C1 segment of cervical spinal cord (tissue), 14 donors: ENCODE results near the gene DENND2A.
"Not testable (repeated sequence)": the region's sequence is repeated elsewhere in the genome, so short reads cannot be mapped to it uniquely, and the experiment has no call there.

Experiments
- DNase-seq, 14 donors: peaks; one replicate each; lab custom pipeline; 2025; lab: John Stamatoyannopoulos, UW

DENND2A gene, protein sequence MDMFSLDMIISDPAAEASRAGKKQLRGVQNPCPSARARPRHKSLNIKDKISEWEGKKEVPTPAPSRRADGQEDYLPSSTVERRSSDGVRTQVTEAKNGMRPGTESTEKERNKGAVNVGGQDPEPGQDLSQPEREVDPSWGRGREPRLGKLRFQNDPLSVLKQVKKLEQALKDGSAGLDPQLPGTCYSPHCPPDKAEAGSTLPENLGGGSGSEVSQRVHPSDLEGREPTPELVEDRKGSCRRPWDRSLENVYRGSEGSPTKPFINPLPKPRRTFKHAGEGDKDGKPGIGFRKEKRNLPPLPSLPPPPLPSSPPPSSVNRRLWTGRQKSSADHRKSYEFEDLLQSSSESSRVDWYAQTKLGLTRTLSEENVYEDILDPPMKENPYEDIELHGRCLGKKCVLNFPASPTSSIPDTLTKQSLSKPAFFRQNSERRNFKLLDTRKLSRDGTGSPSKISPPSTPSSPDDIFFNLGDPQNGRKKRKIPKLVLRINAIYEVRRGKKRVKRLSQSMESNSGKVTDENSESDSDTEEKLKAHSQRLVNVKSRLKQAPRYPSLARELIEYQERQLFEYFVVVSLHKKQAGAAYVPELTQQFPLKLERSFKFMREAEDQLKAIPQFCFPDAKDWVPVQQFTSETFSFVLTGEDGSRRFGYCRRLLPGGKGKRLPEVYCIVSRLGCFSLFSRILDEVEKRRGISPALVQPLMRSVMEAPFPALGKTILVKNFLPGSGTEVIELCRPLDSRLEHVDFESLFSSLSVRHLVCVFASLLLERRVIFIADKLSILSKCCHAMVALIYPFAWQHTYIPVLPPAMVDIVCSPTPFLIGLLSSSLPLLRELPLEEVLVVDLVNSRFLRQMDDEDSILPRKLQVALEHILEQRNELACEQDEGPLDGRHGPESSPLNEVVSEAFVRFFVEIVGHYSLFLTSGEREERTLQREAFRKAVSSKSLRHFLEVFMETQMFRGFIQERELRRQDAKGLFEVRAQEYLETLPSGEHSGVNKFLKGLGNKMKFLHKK

DNA sequence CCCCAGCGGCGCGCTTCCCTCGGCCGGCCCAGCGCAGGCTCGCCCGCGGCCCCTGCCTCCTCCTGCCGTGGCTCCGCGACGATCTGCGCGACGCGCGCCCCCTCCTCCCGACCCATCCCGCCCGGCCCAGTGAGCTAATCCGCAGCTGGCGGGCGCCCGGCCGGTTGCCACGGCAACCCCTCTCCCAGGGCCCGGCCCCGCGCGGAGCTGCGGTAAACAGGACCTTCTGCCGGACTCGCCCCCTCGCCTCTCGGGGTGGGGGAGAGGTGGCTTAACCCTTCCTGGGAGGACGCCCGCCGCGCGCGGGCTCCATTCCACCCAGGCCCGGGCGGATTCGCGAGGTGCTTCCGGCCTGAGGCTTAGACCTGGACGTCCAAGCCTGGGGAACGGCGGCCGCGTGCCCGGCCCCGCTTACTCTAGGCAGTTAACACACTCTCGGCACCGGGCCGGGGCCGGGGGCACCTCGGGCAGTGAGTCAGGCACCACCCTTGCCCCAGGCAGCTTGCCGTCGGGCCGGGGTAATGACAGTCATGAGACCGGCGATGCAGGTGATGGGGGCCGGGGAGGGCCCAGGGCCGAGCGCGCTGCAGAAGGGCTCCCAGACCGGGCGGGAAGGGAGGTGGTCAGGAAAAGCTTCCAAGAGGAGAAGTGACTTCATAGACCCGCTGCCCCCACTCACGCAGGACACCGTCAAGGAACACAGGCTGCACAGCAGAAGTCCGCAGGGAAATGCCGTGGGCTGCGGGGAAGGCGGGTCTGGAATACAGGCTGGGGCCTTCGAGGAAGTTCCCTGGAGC lies at the start of gene DENND2A:
Gene DENND2A, minus strand, starts transcription at position 87 of the 797 bp plus-strand sequence. CDS start 38,416 bp downstream, outside the sequence.
- peak in 11 of 14 donors; percentile 50 to 84 (median 62) for DNase-seq

DNA sequence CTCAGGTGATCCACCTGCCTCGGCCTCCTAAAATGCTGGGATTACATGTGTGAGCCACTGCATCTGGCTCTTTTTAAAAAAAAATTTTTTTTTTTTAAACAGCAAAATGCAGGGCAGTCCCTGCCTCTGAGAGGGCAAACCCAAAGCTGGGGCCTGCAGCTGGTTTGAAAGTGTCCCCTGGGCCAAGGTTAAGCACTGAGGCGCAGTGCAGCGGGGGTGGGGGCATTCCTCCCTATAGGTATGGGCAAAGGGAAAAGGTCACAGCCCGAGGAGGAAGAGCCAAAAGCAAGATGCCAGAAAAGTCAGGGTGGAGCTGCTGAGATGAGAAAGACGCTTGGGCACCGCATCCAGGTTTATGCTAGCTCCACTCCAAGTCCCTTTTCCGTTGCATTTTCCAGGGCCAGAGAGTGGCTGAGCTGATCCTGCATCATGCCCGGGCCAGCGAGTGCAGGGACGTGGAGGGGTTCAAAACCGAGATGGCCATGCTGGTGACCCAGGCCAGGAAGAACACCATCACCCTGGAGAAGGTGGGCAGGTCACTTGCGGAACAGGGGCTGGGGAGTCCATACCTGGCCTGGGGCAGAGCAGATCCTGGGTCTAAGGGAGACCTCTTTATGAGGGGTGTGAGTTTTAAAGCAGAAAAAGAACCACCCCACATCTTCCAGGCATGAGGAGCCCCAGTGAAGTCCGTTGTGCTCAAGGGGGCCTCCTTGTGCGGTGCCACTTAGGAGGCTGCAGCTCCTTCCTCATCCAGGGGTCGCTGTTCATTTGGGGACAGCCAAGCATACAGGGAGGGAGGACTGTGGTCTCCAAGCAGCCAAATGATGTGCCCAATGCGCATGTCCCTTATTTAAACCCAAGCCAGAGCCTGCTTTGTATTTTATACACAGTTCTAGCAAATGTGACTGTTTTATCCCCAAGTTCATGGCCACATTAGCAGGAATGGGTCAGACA lies 48.9 kb upstream of the DENND2A start:
- DNase-seq: no peak

DNA sequence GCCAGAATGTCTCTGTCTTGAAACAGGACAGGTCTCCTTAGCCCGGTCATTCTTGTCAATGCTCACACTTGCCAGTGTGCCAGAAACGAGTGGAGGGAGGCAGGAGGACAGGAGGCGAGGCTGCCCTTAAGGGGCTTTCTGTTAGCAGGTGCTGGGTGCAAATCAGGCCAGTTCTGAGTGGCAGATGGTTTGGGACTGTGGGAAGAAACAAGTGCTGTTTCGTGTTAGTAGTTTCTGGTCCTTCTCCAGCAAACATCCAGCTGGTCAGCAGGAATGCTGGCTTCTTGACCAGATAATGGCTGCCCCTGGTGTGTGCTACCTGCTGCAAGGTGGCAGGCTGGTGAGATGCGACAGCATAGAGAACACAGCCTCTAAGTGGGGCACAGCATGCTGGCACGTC lies 47.7 kb upstream of the DENND2A start:
- no peak for DNase-seq

DNA sequence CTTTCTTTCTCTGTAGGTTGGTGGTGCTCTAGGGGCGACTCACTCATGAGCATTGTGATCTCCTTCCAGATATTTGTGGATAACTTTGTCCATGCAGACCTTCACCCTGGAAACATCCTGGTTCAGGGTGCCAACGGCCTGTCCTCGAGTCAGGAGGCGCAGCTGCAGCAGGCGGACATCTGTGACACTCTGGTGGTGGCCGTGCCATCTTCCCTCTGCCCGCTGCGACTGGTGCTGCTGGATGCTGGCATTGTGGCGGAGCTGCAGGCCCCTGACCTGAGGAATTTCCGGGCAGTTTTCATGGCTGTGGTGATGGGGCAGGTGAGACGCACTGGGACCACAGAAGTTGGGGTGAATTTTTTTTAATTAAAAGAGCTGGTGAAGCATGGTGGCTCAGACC lies 46.3 kb upstream of the DENND2A start:
- DNase-seq: no peak

DNA sequence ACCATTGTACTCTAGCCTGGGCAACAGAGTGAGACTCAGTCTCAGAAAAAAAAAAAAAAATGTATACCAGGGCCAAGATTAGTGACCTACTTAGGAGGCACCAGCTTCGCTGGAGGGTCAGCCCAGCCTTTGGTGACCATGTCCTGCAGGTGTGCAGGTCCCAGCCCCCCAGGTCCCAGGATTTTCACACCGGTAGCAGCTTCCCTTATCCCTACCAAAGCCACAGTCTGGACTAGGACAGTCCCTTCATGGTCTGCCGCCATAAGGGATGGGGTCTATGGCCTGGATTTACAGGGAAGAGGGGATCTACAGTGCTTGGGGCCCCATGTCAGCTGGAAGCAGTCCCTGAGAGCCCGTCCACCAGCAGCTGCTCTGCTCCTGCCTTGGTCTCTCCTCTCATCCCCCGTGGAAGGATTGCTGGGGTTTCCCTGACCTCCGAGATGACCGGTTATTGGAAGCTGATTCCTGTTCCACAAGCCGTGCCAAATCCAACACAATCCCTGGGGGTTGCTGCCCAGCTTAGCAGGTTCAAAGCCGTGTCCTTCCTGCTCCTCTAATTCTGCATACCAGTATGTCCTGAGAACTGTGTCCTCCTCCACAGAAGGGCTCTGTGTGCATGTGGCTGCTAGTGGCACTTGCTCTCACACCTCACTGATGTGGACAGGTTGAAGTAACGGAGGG lies 44.9 kb upstream of the DENND2A start:
- DNase-seq: no peak

DNA sequence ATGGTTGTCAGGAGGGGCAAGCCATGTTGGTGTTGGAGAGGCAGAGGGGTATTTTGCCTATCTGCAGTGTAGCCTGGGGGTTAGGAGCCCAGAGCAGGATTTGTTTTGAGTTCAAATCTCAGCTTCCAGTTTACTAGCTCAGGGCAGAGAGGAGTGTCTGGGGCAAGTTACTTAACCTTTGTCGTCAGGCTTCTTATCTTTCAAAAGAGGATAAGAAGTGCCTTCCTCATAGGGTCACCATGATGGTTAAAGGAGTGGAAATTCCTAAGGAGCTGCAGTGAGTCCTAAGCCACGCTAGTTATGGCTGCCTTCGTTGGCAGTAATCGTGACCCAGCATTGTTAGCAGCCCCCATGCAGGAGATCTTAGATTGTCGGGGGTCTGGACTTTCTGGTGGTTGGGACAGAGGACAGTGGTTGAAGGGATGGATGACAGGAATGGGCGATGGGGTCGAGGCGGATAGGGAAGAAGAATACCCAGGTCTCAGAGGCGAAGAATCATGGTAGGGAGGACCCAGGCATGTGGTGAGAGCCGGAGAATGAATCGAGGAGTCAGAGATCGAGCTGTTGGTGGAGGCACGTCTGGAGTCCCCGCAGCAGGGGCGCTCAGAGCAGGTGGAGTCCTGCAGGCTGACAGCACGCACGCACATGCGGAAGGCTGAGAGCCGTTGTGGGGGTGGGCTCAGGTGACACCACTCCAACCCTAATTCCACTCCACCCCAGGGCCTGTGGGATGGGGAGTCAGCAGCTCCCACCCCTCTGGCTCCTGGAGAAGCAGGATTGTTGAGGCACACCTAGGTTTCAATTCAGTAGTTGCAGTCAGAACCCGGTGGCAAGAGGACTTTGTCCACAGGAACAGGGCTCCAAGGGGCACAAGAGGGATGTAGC lies 43.7 kb upstream of the DENND2A start:
- DNase-seq: no peak

DNA sequence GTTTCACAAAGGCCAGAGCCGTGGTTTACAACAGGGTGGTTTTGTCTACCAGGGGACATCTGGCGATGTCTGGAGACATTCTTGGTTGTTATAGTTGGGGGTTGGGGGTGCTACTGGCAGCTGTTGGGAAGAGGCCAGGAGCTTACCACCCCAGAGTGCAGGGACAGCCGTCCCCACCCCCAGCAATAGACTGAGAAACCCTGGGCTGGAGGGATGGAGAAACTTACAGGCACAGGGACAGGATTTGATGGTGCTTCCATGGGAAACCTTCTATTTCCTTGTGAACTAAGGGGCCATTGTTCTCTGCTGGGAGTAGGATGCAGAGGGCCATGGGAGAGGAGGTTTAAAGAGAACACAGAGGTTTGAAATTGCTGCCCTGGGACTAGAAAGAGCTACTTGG lies 43.0 kb upstream of the DENND2A start:
- peak in 6 of 14 donors; percentile 19 to 59 (median 30) for DNase-seq

DNA sequence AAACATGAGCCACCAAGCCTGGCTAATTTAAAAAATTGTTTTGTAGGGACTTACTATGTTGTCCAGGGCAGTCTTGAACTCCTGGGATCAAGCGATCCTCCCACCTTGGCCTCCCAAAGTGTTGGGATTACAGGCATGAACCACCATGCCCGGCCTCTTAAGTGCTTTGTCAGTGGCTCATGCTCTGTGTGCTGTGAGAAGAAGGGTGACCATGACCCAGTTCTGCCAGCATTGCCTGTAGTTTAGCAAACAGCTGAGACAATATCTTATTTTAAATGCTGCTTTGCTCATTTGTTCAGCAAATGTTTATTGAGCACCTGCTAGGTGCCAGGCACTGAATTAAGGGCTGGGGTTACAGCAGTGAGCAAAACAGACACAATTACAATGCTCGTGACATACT lies 41.2 kb upstream of the DENND2A start:
- no peak for DNase-seq

DNA sequence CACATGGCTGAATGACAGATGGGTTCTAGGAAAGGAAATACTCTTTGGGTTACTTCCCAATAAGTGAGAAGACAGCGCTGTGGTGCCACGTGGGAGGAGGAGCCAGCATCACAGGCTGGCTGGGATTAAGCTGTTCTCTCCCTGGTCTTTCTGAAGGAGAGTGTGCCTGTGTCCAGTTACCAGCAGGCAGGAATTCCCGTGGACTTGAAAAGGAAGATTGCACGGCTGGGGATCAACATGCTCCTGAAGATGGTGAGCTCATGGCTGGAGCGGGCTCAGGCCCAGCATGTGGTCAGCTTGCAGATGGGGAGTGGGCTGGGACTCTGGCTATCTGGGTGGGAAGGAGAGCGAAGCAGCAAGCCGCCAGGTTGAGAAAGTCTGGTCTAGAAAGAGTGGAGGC lies 40.3 kb upstream of the DENND2A start:
- DNase-seq: no peak

DNA sequence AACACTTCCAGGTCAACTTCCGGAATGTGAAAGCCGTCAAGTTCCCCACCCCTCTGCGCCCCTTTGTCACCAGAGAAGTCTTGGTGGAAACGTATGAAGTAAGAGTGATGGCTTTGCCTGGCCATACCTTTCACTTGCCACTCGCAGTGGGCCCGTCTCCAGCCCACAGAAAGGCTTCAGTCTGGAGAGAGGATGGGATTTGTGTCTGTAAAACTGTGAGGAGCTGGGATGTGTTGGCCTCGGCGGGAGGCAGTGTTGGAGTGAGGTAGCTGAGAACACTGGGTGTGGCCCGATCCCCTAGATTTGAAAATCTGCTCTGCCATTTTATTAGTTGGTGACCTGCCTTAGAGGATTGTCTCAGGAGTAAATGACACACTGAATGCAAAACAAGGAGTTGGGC lies 38.6 kb upstream of the DENND2A start:
- DNase-seq: no peak

DNA sequence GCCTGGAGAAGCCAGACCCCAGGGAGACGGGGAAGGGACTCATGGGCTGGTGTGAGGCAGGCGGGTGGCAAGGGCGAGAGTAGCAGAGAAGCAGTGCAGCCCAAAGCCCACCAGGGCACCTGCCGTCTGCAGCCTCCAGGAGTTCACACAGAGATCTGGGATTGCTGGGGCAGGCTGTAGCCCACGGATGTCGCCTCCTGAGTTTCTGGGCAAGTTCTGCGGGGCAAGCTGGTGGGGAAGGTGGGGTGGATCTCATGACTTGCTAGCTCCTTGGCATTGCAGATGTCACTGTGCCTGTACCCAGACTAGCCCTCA lies 38.2 kb upstream of the DENND2A start:
- no peak for DNase-seq

DNA sequence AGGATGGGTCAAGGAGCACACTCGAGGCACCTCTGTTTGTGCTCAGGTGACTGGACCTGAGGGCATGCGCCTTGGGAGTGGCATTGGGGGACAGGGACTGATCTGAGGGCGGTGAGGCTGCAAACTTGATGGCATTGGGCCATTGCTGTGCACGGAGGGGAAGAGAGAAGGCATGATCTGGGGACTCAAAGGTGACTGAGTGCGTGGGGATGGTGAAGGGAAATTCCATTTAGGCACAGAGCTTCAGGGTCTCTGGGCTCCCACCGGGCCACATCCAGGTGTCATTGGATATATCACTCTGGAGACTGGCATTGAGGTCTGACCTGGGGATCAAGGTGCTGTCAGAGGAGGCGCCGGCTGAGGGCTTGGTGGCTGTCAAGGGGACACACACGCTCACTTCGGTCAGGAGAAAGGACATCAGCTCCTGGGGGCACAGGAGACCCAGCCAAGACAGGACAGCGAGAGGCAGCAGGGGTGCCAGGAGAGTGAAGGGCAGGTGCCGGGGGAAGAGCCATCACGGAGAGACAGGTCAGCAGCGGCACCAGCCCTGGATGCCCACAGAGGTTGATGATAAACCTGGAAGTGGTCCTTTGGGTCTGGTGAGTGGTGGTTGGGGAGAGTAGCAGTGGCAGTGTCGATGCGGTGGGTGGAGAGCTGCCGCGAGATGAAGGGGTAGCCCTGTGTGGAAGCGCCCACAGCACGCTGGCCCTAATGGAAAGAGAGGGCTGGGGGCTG lies 37.6 kb upstream of the DENND2A start:
- no peak for DNase-seq

DNA sequence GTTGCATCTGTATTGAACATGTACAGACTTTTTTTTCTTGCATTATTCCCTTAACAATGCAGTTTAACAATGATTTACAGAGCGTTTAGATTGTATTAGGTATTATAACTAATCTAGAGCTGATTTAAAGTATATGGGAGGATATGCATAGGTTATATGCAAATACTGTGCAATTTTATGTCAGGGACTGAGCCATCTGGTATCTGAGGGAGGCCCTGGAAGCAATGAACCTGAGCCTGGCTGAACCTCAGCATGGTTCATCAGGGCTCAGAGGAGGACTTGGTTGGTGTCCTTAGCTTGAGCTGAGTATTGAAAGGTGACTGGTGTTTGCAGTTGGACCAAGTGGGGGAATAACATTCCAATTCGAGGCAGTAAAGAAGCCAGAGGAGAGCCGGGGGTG lies 36.9 kb upstream of the DENND2A start:
- no peak for DNase-seq

DNA sequence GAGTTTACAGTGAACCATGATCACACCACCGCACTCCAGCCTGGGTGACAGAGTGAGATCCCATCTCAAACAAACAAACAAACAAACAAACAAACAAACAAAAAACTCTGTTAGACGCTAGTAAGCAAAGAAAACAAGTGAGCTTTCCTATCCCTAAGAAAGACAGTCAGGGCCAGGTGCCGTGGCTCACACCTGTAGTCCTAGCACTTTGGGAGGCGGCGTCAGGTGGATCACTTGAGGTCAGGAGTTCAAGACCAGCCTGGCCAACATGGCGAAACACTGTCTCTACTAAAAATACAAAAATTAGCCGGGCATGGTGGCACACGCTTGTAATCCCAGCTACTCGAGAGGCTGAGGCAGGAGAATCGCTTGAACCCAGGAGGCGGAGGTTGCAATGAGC lies 36.3 kb upstream of the DENND2A start:
- DNase-seq: not testable (repeated sequence)

DNA sequence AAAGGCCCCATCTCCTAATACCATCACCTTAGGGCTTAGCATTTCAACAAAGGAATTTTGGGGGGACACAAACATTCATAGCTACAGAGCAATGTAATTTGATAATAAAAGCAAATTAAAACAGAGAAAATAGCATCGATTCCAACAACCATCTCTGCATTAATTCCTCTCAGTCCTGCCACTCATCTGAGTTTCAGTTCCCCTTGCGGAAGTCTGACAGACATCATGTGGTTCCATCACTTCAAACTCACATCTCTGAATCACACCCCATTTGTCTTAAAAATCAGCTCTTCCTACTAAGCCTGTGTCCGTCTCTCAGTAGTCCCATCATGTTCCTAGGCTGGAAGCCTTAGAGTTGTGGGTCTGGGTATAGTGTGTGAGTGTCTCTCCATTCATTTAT lies 35.7 kb upstream of the DENND2A start:
- DNase-seq: peak in 2 of 14 donors; percentile 11 to 20

DNA sequence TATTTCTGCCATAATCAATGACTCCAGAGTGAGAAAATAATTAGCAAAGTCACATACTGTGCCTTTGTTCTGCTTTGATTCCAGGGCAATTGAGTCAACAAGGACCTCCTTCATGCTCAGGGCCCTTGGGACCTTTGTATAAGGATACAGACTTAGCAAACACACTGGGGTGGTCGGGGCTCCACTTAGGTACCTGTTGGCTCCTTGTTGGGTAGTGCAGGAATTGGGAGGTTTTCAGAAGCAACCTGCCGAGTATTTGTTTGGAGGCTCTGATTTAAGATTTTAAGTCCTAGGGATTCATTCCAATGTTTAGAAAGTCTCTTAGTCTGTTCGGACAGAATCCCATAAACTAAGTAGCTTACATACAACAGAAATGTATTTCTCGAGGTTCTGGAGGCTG lies 35.1 kb upstream of the DENND2A start:
- DNase-seq: no peak

DNA sequence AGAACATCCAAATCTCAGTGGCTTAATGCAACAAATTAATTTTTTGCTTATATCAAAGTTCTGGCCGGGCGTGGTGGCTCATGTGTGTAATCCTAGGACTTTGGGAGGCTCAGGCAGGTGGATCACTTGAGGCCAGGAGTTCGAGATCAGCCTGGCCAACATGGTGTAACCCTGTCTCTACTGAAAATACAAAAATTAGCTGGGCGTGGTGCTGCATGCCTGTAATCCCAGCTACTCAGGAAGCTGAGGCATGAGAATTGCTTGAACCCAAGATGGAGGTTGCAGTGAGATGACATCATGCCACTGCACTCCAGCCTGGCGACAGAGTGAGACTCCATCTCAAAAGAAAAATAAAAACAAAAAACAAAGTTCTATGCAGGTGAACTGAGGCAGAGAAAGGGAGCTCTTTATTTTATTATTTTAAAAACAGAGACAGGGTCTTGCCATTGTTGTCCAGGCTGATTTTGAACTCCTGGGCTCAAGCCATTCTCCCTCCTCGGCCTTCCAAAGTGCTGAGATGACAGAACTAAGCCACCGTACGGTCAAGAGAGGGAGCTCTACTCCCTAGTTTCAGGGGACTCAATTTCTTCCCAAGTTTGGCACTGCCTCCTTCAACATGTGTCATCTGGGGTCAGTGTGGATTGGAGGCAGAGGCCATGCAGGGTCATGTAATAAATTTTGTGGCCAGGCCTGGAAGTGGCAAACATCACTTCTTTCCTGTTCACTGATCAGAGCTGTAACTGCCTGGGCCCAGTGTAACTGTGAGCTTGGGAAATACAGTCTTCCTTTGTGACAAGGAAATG lies 34.5 kb upstream of the DENND2A start:
- DNase-seq: peak in 10 of 14 donors; percentile 6 to 49 (median 39)
